ENCODE measurements around the gene SSBP4.
"Not testable (repeated sequence)": the region's sequence is repeated elsewhere in the genome, so short reads cannot be mapped to it uniquely, and the experiment has no call there.

The SSBP4 gene

DNA sequence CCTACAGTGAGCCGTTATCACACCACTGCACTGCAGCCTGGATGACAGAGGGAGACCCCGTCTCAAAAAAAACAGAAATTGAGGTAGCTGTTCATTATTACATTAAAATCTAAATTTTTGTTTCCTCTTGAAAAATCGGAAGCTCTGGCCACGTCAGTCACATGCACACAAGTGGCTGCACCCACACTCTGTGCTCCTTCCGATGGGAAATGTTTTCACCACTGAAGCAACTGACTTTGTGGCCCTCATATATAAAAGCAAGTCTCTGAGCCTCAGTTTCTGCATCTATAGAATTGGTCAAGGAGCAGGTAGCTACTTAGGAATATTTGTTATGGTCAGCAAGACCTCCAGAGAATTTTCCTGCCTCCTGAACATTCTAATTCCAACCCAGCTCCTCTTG, 26.3 kb upstream of the SSBP4 start:
- DNase-seq, result no peak

DNA sequence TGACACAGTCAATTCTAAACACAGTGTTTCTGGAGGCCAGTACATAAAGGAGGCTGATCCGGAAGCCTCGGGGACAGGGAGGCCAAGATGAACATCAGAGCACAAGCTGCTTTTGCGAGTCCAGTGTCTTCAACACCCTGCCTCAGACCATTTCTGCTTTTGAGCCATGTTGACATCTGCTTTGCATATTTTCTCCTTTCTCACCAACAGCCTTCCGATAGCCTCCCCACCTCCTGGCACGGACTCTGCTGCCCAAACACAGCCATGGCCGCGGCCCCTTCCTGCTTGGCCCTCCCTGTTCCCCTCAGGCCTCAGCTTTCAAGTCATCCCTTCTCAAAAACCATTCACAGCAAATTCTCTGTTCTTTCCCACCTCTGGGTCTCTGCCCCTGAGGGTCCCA, 25.4 kb upstream of the SSBP4 start:
- no peak for DNase-seq

DNA sequence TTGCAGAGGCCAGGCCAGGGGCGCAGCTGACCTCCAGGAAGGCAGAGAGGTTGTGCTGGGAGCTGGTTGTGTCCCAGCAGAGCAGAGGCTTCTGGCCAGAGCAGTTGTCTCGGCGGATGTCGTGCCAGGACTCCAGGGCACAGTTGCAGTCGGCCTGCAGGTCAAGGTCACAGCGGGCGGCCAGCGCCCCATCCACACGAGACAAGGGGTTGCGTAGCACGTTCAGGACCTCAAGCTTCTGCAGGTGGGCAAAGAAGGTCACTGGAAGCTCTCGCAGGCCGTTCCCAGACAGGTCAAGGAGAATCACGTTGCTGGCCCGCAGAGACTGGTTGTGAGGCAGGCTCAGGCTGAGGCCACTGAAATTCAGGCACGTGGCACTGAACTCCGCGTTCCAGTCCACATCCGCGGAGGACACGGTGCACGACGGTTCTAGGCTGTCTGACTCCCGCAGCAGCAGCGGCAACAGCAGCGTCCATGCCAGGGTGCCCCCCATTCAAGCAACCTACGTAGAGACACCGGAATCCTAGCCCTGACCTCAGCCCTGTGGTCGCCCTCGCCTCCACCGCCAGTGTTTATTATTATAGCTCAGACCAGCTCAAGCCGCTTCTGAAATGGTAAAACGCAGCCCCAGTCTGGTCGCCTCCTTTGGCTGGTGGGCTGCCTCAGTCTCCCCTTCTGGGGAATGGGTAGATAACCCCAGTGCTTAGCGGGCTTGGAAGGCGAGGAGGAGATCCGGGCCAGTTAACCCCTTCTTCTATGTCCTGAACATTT, 22.5 kb upstream of the SSBP4 start:
- DNase-seq, result no peak

DNA sequence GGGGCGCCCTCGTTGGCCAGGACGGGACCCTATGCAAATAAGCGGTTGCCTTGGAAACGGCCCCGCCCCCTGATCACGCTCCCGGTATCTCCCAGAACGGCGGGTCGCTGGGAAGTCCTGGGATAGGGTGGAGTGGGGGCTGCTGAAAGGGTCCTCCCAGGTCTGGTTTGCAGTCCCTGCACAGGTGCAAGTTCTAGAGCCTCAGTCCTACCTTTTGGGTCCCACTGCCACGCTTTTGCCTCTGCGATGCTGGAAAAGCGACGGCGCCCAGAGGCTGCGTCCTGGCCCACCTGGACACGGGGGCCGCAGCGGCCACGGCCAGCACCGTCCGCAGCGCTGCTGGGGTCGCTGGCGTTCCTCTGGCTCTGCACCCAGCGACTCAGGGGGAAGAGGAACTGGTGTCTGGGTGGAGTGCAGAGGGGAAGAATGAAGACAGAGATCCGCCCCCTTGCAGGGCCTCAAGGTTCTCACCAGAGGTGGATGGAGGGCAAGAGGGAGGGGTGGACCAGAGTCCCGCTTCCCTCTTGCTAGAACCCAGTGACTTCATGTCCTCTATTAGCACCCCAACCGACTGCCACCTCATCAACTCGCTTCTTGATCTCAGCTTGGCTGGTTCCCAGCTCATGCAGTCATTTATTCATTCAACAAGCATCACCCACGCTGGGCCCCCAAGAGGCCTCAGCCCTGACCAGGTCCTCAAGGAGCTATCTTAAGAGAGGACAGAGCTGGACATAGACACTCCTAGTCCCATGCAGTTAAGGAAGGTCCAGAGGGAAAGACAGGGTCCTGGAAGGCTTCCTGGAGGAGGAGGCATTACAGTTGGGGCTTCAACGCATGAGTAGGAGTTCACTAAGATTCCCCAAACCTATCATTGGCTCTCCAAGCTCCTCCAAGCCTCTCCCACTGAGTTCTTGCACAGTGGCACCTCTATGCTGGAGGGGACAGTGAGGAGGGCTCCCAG, 21.7 kb upstream of the SSBP4 start, which contains the start of gene LRRC25:
LRRC25 (minus strand) TSS at position 381 of the 961 bp plus-strand sequence. CDS start 659 bp downstream, outside the sequence.
- peak in 9 of 58 donors; percentile 8 to 30 (median 17) for DNase-seq

DNA sequence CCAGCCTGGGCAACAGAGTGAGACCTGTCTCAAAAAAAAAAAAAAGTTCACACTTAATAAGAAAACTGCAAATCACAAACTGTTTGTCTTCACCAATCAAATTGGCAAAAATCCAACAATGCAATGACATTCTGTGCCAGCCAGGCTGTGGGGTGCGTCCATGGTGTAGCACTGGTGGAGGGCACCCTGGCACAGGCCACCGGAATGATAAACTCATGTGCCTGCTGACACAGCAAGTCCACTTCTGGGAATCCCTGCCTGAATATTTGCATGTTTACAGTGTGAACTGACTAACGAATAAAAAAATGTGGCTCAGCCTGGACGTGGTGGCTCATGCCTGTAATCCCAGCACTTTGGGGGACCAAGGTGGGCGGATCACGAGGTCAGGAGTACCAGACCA, 20.2 kb upstream of the SSBP4 start:
- no peak for DNase-seq

DNA sequence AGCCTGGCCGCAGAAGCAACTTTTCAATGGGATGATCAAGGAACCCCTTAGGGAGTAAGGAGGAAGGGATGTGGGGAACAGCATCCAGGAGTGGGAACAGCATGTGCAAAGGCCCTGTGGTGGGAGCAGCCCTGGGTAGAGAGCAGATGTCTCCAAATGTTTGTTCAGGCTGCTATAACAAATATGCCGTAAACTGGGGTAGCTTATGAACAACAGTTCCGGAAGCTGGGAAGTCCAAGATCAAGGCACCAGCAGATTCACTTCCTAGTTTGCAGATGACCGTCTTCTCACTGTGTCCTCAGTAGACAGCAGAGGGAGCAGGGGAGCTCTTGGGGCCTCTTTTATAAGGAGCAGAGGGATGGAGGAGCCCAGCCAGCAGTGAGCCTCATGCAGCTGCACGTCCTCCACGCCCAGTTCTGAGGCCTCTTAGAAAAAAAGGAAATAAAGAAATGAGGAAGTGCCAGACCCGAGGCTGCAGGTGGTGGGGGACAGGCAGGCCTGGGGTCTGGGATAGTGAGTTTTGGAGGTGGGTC, 17.6 kb upstream of the SSBP4 start:
- peak in 21 of 58 donors; percentile 17 to 48 (median 25) for DNase-seq

DNA sequence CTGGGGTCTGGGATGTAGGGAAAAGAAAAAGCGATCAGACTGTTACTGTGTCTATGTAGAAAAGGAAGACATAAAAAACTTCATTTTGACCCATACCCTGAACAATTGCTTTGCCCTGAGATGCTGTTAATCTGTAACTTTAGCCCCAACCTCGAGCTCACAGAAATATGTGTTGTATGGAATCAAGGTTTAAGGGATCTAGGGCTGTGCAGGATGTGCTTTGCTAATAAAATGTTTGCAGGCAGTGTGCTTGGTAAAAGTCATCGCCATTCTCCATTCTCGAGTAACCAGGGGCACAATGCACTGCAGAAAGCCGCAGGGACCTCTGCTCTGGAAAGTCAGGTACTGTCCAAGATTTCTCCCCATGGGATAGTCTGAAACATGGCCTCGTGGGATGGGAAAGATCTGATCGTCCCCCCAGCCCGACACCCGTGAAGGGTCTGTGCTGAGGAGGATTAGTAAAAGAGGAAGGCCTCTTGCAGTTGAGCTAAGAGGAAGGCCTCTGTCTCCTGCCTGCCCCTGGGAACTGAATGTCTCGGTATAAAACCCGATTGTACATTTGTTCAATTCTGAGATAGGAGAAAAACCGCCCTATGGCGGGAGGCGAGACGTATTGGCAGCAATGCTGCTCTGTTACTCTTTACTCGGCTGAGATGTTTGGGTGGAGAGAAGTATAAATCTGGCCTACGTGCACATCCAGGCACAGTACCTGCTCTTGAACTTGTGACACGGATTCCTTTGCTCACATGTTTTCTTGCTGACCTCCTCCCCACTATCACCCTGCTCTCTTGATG, 16.5 kb upstream of the SSBP4 start:
- DNase-seq, result not testable (repeated sequence)

DNA sequence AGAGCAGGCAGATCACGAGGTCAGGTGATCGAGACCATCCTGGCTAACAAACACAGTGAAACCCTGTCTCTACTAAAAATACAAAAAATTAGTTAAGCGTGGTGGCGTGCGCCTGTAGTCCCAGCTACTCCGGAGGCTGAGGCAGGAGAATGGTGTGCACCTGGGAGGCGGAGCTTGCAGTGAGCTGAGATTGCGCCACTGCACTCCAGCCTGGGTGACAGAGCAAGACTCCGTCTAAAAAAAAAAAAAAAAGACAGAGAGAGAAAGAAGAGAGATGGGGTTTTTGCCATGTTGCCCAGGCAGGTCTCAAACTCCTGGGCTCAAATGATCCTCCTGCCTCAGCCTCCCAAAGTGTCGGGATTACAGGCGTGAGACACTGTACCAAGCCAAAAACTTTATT, 13.4 kb upstream of the SSBP4 start:
- not testable (repeated sequence) for DNase-seq

DNA sequence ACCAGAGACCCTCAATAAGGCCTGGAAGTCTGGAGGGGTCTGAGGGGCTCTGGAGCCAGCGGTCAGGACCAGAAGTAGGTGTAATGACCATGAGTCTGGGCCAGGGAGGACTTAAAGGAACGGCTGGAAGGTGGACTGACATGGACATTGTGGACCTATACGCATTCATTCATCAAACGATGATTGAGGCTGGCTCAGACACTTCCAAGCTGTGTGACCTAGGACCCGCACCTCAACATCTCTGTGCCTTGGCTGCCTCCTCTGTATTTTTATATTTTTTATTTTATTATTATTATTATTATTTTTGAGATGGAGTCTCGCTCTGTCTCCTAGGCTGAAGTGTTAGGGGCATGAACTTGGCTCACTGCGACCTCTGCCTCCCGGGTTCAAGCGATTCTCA, 12.4 kb upstream of the SSBP4 start:
- no peak for DNase-seq

DNA sequence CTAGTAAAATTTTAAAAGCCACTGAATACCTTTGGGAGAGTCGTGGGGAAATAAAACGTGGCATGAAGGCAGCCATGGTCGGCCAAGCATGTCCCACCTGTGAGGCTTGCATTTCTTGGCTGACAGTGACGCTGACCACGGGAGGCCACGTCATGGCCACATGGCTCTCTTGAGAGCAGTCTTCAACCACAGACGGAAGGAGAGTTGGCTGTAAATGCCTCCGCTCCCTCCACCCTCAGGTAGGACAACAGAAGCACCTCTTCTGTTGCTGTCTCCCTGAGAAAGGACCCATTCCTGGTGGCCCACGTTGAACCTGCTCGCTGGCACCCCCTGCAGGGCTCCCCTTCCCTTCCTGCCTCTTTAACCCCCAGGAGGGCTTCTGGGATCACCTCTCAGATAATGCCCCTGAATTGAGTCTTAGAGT, 11.1 kb upstream of the SSBP4 start:
- DNase-seq, result no peak

DNA sequence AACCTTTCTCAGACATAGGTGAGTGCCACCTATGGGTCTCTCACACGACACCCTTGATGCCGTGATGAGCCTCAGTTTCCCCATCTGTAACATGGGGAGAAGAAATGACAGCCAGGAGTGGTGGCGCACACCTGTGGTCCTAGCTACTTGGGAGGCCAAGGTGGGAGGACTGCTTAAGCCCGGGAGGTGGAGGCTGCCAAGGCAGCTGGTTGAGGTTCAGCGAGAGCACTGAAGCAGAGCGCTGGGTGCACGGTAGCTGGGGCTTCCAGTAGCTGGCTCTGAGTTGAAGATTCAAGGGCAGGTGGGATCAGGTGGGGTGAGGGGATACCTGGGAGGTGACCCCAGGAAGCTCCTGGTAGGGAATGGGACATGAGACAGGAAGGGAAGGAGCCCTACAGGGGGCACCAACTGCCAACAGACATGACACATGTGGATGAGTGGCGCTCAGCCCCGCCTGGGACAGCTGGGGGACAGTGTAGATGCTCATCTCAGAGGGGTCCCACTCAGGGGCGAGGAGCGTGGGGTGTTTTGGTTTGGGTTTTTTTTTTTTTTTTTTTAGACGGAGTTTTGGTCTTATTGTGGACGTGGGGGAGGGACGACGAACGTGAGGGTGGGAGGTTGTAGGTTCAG, 6.5 kb upstream of the SSBP4 start:
- no peak for DNase-seq

DNA sequence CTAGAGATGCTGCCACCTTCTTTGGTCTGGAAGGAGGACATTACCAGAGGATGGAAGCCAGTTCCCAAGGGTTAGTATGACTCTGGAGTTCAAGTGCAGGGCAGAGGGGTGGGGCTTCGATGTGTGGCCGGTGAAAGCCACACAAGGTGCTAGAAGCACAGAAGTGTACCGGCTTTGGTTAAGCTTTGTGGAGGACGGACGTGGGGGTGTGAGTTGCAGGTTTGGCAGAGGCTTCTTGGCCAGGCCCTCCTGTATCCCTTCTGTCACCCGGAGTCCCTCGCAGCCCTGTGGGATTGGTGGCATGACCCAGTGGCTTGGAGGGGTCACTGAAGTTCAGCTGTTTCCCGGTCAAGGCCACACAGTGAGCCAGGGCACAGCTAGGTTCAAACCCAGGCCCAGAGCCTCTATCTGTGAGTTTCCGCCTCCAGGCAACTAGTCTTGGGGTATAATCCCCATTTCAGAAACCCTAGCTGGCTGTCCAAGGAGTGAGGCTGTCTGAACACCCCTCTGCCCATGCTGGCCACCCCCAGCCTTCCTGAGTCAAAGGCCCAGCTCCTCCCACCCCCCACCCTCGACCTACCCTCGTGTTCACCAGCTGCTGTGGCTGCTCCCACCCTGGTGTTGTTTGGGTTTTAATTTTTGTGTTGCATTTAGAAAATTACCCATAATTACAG, 4.6 kb upstream of the SSBP4 start:
- DNase-seq, result no peak

DNA sequence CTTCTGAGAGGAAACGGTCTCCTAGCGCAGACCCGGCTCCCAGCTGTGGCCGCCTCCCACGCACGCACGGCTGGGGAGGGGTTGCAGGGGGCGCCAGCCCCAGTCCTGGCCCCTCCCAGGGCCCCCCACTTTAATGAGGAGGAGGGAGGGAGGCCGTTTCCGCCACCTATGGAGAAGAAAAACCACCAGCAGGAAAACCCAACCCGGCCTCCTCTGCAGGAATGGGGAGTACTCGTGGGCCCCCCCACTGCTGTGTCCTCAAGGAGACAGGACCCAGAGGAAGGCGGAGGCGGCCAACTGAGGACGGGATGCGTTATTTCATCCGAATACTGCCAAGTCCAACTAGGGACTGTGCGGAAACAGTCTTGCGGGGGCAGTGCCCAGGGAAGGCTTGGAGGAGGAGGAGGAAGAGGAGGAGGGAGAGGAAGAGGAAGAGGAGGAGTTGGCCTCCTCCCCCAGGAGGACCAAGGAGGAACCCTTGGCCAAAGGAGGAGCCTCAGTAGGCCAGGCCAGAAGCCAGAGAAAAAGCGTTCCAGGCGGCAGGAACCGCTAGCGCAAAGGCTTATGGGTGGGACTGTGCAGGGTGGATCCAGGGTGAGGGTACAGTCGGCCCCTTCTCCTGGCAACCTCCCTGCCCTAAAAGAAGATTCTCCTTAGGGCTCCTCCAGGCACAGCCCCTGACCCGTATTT, 3.9 kb upstream of the SSBP4 start:
- DNase-seq, result peak in 40 of 58 donors; percentile 17 to 73 (median 53)

DNA sequence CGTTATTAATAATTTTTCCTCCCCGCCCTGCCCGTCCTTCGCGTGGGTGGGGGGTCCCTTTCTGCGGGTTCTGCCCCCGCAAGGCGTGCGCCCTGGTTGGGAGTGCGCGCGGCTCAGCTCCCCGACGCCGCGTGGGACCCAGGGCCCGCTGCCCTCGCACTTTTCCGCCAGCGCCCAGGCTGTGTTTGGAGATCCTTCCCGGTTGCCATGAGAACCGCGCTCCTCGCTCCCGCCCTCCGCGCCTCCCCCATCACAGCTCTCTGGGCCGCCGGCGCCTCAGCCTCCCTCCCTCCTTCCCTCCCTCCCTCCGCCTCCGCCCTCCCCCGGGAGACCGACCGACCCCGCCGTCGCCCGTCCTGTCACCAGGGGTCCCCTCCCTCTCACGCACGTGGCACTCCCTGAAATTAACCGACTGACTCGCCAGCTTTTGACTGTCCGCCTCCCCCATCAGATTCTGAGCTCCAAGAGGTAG, 2.4 kb upstream of the SSBP4 start:
- peak in 56 of 58 donors; percentile 28 to 90 (median 75) for DNase-seq

DNA sequence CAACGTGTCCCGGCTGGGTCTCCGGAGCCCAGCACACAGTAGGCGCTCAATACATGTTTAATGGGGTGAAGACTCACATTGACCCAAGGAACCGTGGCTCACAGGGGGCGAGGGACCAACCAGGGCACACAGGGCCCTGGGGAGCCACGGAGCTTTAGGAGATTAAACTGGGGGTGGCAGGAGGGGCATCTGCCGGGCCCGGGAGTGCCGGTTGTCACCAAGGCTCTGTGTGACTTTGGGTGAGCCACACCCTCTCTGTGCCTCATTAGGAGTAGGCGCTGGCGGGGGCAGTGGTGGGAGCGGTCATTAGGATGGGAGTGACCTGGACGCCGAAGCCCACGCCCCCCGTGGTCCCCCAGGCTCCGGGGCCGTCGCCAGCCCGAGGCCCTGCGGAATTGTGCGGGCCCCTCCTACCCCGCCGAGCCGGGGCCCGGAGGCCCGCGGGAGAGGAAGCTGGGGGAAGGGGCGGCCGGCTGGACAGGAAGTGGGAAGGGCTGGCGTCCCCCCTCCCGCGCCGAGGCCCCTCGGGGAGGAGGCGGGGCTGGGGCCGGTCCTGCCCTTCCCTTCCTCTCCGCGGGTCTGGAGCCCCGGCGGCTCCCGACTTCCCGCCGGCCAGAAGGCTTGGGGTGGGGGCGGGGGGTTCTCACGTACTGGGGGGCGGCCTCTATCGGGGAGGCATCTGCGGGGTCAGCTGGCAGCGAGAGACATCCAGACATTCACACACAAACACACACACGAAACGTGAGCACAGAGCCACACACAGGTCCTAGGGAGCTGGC, 1.8 kb upstream of the SSBP4 start:
- peak in 28 of 58 donors; percentile 12 to 71 (median 48) for DNase-seq

DNA sequence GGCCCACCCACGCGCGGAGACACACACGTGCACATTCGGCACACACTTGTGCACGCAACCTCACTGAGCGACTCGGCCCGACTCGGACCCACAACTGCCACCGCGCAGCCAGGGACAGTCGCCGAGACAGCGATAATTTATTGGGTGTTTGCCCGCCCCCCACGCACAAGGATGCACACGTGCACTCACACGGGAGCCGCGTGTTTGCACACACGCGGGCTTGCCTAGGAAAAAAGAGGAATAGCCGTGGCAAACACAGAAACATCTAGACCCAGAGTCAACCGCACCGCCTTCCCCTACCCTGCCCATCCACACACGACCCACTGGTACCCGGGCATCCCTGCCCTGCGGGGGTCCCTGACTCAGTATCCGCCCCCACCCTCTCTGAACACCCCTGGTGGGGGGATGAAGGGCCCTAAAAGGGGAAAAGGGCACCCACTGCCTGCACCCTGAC, 1.1 kb upstream of the SSBP4 start:
- DNase-seq, result peak in 11 of 58 donors; percentile 27 to 71 (median 48)

DNA sequence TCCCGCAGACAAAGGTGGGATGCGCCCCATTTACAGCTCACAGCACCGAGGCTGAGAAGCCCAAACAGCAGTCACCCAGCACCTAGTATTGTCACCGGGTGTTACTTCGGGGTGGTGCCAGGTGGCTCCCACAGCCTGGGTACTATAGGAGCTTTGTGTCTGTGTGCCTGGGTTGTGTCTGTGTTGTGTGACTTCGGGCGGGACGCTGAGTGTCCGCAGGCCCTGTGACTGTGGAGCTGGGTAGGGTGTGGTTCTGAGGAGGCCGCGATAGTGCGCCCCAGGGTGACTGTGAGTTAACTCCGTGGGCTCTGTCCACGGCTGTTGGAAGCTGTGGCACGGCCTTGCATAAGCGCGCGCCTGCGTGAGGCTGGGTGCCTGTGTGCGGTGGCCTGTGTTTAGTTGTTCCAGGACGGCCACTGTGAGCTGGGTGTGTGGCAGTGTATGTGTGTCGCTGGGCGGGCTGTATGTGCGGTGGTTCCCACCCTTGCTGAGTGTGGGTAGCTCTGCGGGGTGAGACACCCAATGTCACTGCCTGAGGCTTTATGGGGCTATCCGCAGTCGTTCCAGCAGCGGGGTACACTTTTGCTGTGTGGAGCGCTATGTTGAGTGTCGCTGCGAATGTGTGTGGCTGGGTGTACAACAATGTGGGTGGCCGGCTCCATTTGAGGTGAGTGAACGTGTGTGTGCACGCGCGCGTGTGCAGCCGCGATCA, 559 bp upstream of the SSBP4 start:
- DNase-seq, result peak in 26 of 58 donors; percentile 35 to 79 (median 66)
